D721Med (cell line): Measurements from ENCODE around the gene FAM120A.

Source experiments
- DNase-seq: peaks from one replicate; pipeline ENCODE4 v3.0.0; 2011; ENCODE audit warnings: low spot score; ENCODE audit not compliant: insufficient read length
- FAIRE-seq: peaks from 2 replicates; lab custom pipeline; 2011; peaks lifted over from hg19 to GRCh38; lab: Jason Lieb, UNC
- CTCF ChIP-seq: IDR thresholded peaks from 2 replicates; pipeline ENCODE4 v1.5.1; 2012; ENCODE audit warnings: mild to moderate bottlenecking, control low read depth; ENCODE audit not compliant: insufficient read depth; ENCODE audit errors: missing control alignments

FAM120A gene

DNA sequence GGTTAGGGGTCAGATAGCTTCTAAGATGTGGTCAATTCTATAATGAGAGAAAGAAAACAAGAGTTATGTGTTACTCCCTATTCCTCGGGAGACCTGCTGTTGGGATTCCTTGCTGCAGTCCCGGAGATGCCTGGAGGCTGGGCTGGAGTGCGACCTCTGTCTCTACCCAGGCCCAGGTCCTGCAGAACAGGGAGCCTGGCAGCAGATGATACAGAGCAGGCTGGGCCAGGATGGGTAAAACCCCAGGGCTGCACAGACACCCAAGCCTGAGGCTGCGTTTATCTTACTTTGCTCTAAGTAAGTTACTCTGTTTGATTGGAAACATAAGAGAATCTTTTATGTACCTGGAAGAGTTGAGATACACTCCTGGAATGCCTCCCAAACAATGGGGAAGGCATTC is 28.8 kb downstream of the FAM120A start:
- DNase-seq (no peak), FAIRE-seq (no peak)
- TF ChIP-seq CTCF = no peak

DNA sequence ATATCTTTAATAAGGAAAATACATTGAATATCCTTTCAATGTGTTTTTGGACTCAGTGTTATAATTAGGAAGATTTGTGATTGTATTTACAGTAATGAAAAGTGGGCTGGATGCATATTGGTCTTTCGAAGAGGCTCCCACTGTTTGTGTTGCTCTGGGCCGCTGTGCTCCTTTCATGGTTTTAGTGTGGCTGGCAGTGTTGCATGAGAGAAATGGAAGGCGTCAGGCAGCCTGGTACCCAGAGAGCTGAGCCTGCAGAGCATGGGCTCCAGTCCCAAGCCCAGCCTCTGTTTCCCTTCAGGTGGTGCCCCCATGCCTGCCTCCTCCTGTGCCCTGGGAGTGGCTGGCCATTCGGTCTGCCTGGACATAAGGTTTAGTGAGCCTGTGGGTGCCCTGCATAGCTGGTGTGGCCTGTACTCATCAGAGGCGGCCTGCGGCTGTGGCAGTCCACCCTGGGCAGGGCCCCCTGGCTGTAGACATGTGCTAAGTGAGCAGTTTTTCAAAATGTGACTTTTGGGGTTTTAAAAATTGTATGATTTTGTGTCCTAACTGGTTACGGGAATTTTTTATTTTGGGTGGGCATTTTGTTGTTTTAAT is 29.3 kb downstream of the FAM120A start:
- no peak for TF ChIP-seq CTCF
- DNase-seq = no peak
- FAIRE-seq = no peak

GRCh38 chr9:93483497-93483896 is 32.0 kb downstream of the FAM120A start:
- FAIRE-seq (no peak), DNase-seq (no peak)
- no peak for TF ChIP-seq CTCF

GRCh38 chr9:93486268-93486667 is 34.8 kb downstream of the FAM120A start:
- FAIRE-seq = no peak

GRCh38 chr9:93488244-93488643 is 36.8 kb downstream of the FAM120A start:
- no peak for TF ChIP-seq CTCF
- FAIRE-seq (no peak), DNase-seq (no peak)

More at GRCh38 chr9:93486268-93486667, 34.8 kb downstream of the FAM120A start:
- TF ChIP-seq CTCF = no peak
- DNase-seq = no peak

DNA sequence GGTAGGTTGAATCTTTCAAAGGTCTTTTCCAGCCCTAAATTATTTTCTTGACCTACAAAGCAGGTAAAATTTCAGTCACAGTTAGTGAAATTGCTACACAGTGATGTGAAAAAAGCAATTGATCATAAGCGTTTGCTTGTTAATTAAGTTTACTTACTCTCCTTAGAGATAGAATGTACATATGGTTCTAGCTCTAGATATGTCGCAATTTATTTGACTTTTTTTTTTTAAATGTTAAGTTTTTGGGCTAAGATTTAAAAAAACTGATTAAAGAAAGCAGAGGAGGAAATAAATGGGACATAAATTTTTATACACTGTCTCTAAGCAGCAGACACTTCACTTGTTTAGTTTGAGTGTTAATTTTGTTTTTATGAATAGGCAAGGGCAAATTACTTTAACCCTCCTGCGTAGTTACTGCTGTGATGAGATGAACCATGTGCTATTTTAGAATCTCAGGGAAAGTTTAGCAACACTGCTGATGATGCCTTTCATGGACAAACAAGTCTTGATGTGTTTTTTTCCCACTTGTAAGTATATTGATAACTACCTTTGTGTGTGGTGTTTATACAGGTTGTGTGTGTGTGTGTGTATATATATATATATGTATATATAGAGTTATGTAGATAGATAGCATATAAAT is 40.2 kb downstream of the FAM120A start:
- FAIRE-seq = no peak
- no peak for TF ChIP-seq CTCF
- no peak for DNase-seq

- TF ChIP-seq CTCF = no peak
- DNase-seq (peak; percentile 32), FAIRE-seq (no peak)
Measured at GRCh38 chr9:93492327-93492726, 40.8 kb downstream of the FAM120A start.
